Measurements from ENCODE around the gene NUDT2. TPM values are rescaled to one million over a fixed set of nuclear protein-coding genes. Genes with fewer than 3 reads are reported as not detected.

NUDT2 gene
- total RNA-seq, 2 experiments from 2014 or later: 23.8 to 28.0 TPM

DNA sequence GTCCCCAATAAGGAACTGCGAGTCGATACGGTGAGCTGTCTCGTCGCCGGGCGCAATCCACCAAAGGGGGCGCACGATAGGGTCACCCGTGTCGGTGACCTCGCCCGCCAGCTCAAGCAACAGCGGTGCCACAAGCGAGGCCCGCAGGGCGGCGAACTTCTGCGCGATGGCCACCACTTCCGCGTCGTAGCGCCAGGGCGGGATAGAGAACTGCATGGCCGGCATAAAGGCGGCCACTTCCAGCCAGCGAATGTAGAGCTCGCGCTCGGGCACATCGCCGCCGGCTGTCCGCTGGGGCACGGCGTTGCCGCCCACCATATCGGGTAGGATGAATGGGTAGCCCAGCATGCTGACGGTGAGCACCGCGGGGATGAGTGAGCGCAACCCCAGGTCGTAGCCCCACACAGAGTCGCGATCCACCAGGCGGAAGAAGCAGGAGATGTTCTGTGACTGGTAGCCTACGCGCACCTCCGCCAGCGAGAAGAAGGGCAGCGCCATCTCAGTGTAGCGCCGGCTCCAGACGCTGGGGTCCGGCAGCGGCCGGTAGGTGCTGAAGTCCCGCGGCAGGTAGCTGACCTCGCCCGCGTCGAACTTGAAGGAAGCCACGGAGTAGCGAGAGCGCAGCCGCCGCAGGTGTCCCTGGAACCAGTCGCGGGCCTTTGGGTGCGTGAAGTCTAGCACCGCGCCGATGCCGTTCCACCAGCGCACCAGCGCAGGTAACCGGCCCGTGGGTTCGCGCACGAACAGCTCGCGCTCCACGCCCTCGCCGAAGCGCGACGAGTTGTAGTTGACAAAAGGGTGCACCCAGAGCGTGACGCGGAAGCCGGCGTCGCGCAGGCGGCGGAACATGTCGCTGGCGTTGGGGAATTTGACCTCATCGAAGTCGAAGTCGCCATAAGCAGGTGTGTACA lies 41.9 kb downstream of the NUDT2 start:
- POLR2A ChIA-PET: no interaction called here
- intact Hi-C loops (cut with micrococcal nuclease; ENCODE audit: unreplicated experiment): no loop called here
- H4K20me1 ChIP-seq (ENCODE audit: insufficient read depth, low read length): no peaks in the 10 kb centered on the region
- no peaks in the 10 kb centered on the region for H3K9me3 ChIP-seq (ENCODE audit: low read length)
- H3K4me3 ChIP-seq (ENCODE audit: low read depth, low read length, poor library complexity, severe bottlenecking): no peak overlapping the region
- no peak for DNase-seq (ENCODE audit: low spot score)
- CTCF ChIA-PET (ENCODE audit: unreplicated experiment): no interaction called here
- no peaks in the 10 kb centered on the region; the same call in 1 of the 2 replicates for H3K36me3 ChIP-seq (ENCODE audit: insufficient read depth, low read length)
- H3K27ac ChIP-seq (ENCODE audit: low read depth, low read length, poor library complexity, severe bottlenecking): no peak overlapping the region
- H3K4me2 ChIP-seq (ENCODE audit: low read length): no peak overlapping the region
- H2AFZ ChIP-seq (ENCODE audit: low read length): no peak overlapping the region
- no TSS peak for BruUV-seq (replicated peaks)
- no peaks in the 10 kb centered on the region for H3K79me2 ChIP-seq (ENCODE audit: insufficient read depth, low read depth, low read length)
- peaks cover 15% of the 10 kb centered on the region for H3K4me1 ChIP-seq (ENCODE audit: insufficient read depth, low read length, poor library complexity, severe bottlenecking)
- no peaks in the 10 kb centered on the region for H3K9me2 ChIP-seq (ENCODE audit: insufficient read depth, low read length)
- TF ChIP-seq, protein P1, sequence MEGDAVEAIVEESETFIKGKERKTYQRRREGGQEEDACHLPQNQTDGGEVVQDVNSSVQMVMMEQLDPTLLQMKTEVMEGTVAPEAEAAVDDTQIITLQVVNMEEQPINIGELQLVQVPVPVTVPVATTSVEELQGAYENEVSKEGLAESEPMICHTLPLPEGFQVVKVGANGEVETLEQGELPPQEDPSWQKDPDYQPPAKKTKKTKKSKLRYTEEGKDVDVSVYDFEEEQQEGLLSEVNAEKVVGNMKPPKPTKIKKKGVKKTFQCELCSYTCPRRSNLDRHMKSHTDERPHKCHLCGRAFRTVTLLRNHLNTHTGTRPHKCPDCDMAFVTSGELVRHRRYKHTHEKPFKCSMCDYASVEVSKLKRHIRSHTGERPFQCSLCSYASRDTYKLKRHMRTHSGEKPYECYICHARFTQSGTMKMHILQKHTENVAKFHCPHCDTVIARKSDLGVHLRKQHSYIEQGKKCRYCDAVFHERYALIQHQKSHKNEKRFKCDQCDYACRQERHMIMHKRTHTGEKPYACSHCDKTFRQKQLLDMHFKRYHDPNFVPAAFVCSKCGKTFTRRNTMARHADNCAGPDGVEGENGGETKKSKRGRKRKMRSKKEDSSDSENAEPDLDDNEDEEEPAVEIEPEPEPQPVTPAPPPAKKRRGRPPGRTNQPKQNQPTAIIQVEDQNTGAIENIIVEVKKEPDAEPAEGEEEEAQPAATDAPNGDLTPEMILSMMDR (conservative IDR thresholded peaks at IDR 0.05; ENCODE audit: low read length): no peak
- TF ChIP-seq EZH2phosphoT487 (IDR thresholded peaks at IDR 0.05; ENCODE audit: borderline replicate concordance, low read depth, low read length): no peak

DNA sequence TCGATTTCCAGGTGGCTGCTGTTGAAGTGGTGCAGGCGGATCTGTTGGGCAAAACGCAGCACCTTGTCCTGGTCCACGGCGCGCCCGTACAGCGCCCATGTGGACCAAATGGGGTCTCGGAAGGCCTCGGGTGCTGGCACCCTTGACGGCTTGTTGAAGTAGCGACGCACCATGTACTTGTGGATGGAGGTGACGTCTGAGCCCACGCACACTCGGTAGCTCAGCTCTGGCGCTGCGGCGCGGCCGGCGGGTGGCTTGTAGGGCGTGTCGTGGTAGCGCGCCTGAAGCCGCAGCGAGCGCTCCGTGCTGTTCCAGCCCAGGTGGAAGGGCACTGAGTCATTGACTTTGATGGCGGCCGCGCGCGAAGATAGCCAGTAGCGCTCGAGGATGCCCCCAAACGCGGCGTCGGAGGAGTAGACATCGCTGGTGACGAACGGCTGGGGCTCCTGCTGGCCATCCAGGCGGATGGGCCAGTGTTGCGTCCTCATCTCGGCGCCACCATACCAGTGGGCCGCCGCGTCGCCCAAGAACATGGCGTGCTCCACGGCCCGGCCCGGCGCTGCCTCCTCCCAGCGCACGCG lies 42.6 kb downstream of the NUDT2 start:
- DNase-seq (ENCODE audit: low spot score): no peak
- Histone ChIP-seq H4K20me1 (ENCODE audit: insufficient read depth, low read length) (no peaks in the 10 kb centered on the region), H3K9me3 (ENCODE audit: low read length) (no peaks in the 10 kb centered on the region), H3K4me3 (ENCODE audit: low read depth, low read length, poor library complexity, severe bottlenecking) (no peak overlapping the region), H3K9me2 (ENCODE audit: insufficient read depth, low read length) (no peaks in the 10 kb centered on the region), H3K79me2 (ENCODE audit: insufficient read depth, low read depth, low read length) (no peaks in the 10 kb centered on the region), H3K4me1 (ENCODE audit: insufficient read depth, low read length, poor library complexity, severe bottlenecking) (peaks cover 16% of the 10 kb centered on the region), H3K27ac (ENCODE audit: low read depth, low read length, poor library complexity, severe bottlenecking) (no peak overlapping the region), H3K36me3 (ENCODE audit: insufficient read depth, low read length) (no peaks in the 10 kb centered on the region; the same call in 1 of the 2 replicates), H2AFZ (ENCODE audit: low read length) (no peak overlapping the region), H3K4me2 (ENCODE audit: low read length) (no peak overlapping the region)
- BruUV-seq (replicated peaks): no TSS peak
- POLR2A ChIA-PET: no interaction called here
- intact Hi-C loops (cut with micrococcal nuclease; ENCODE audit: unreplicated experiment): no loop called here
- CTCF ChIA-PET (ENCODE audit: unreplicated experiment): no interaction called here
- TF ChIP-seq, protein P1 (conservative IDR thresholded peaks at IDR 0.05; ENCODE audit: low read length): no peak
